Transverse colon (tissue), 4 donors: ENCODE results near the gene CREB5.

Experiments used
- POLR2A ChIP-seq: fragments of 450-650 bp; IDR thresholded peaks from one replicate; pipeline ENCODE4 v1.6.1; 2016; ENCODE audit warnings: antibody characterized with exemption, mild to moderate bottlenecking, moderate library complexity
- POLR2AphosphoS5 ChIP-seq, 3 donors: sonication (generic); formaldehyde crosslinking; IDR thresholded peaks; one replicate each; pipeline ENCODE4 v1.6.1; 2016; ENCODE audit warnings: antibody characterized with exemption in 3 of 3
- TF ChIP-seq, protein P1 (sequence below), 5 experiments: fragments of 200-600 bp in 3 of 5; fragments of 450-650 bp in 2 of 5; sonication (generic) in 3 of 5; IDR thresholded peaks; 1 replicate in 2 of 5; 2 replicates in 3 of 5; pipeline ENCODE4 v1.5.1; 2016 to 2017; ENCODE audit warnings: antibody characterized with exemption in 5 of 5, inconsistent platforms in 3 of 5, mild to moderate bottlenecking in 2 of 5, moderate library complexity in 1 of 5

DNA sequence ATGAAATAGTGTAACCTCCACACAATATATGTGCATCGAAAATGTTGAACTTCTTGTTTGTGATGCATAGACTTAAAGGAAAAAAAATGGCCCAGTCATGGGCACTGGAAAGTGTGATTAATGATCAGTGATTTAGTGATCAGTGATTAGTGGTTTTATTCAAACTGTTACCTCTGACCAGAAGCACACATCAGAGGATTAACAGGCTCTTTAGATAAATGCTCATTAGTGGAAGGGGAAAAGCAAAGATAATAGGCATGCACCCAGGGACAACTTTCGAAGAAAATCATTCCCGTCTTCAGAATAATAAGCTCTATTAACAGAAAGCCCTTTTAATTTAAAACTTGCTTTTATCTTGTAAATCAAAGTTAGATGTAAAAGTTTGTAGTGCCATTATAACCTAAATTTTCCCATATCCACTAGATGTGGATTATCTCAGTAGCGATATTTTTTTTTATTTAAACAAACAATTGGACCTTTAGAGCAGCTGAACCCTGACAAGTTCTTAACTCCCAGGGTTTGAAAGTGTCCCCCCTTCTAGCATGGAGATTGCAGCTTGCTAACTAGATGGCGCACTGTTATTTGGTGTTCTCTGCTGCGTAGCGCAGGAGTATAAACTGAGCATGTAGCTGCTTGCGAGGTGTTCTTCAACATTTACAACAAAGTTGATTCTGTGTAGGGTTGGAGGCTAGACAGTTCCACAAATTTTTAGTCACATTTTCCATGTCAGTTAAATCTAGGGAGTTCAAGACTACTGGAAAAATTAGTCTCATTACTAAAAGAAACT, at the start of gene CREB5:
- TF ChIP-seq, protein P1, sequence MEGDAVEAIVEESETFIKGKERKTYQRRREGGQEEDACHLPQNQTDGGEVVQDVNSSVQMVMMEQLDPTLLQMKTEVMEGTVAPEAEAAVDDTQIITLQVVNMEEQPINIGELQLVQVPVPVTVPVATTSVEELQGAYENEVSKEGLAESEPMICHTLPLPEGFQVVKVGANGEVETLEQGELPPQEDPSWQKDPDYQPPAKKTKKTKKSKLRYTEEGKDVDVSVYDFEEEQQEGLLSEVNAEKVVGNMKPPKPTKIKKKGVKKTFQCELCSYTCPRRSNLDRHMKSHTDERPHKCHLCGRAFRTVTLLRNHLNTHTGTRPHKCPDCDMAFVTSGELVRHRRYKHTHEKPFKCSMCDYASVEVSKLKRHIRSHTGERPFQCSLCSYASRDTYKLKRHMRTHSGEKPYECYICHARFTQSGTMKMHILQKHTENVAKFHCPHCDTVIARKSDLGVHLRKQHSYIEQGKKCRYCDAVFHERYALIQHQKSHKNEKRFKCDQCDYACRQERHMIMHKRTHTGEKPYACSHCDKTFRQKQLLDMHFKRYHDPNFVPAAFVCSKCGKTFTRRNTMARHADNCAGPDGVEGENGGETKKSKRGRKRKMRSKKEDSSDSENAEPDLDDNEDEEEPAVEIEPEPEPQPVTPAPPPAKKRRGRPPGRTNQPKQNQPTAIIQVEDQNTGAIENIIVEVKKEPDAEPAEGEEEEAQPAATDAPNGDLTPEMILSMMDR (IDR thresholded peaks at IDR 0.05), result no peak
- no peak for TF ChIP-seq POLR2A
- no peak for TF ChIP-seq POLR2AphosphoS5 (IDR thresholded peaks at IDR 0.05)
